Hair follicular keratinocyte (primary cell): ENCODE results near the gene IKBIP. TPM values are rescaled to one million over a fixed set of nuclear protein-coding genes. Genes with fewer than 3 reads are reported as not detected.

Experiments
- total RNA-seq: library from RNA; depleted of rRNA; stranded (reverse); fragments of >200 nt; gene quantifications from 2 replicates; pipeline ENCODE4 v1.2.3, GENCODE V29; 2015

Gene IKBIP, protein sequence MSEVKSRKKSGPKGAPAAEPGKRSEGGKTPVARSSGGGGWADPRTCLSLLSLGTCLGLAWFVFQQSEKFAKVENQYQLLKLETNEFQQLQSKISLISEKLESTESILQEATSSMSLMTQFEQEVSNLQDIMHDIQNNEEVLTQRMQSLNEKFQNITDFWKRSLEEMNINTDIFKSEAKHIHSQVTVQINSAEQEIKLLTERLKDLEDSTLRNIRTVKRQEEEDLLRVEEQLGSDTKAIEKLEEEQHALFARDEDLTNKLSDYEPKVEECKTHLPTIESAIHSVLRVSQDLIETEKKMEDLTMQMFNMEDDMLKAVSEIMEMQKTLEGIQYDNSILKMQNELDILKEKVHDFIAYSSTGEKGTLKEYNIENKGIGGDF
- total RNA-seq, result 51.9 and 59.0 TPM in 2 replicates

DNA sequence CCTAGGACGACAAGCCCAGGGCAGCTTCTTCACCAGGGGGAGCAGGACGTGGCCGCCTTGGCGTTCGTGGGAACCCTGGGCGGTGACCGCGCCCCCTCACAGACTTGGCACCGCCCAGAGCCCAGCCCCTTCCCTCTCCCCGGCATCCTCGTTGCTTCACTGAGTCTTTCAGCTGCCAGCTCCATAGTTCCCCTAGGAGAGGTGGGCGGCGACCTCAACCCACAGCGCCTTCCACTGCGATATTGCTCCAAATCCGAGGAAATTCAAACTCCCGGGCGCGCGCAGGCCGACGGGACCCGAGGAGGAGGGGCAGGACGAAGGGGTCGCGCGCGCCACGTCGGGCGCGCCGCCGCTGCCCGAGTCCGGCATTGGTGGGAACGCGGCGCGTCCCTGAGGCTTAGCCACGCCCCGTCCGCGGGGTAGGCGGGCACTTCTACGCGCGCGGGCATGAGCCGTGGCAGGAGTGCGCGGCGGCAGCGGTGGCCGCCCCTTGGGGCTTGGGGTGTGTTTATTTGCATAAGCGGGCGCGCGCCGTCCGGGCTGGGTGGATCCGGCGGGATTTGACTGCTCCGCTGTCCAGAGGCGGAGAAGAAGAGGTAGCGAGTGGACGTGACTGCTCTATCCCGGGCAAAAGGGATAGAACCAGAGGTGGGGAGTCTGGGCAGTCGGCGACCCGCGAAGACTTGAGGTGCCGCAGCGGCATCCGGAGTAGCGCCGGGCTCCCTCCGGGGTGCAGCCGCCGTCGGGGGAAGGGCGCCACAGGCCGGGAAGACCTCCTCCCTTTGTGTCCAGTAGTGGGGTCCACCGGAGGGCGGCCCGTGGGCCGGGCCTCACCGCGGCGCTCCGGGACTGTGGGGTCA lies at the start of gene IKBIP, which contains the start of gene APAF1:
TSS of gene IKBIP (minus strand) at position 77 of the 860 bp plus-strand sequence. CDS start 87 bp downstream, outside the sequence.
TSS of gene APAF1 (plus strand) at position 579 of the 860 bp plus-strand sequence. CDS start 3,070 bp downstream, outside the sequence.

DNA sequence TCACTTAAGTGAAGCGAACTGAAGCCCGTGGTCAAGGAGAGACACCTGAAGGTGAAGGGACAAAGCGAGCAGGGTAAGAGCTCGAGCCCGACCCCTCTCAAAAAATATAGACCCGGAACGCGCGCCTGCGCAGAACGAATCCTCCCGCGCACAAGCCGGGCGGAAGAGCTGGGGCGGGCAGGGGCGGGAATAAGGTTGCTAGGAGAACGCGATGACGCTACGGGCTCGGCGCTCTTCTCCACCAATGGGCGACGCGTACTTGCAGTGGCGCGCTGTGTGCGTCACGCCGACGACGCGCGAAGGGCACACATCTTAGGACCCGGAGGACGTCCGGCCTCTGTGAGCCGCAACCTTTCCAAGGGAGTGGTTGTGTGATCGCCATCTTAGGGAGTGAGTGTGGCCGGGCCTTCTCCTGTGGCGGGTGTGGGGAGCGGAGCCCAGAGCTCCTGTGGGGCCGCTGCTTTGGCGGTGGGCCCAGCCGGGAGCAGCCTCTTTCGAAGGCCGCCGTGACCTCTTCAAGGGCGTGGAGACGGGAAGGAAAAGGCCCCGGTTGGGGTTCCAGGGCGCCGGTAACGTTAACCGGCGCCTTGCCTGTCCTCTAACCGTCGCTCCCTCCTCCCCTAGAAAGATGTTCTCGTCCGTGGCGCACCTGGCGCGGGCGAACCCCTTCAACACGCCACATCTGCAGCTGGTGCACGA lies 51.1 kb downstream of the IKBIP start, which contains the start of gene SLC25A3:
TSS of gene SLC25A3 (plus strand) at position 336 of the 699 bp plus-strand sequence. CDS start at position 629, 293 bp downstream.

Other genes with a start within 250 kb of the IKBIP start
- gene TMPO, start 129.2 kb downstream of the IKBIP start, total RNA-seq, result 45.7 and 94.4 TPM in 2 replicates
- 650 and 698 TPM in 2 replicates for gene SLC25A3, start 51.1 kb downstream of the IKBIP start, total RNA-seq
- 10.1 and 17.8 TPM in 2 replicates for gene APAF1, start 502 bp upstream of the IKBIP start, total RNA-seq